Stimulated activated CD4-positive, alpha-beta T cell treated with anti-CD3 and anti-CD28 coated beads, Interleukin-1b, Interleukin-23, amount 100 ng/mL, for 4 hours (primary cell): ENCODE measurements around the gene CSH1.
"Not testable (repeated sequence)": the region's sequence is repeated elsewhere in the genome, so short reads cannot be mapped to it uniquely, and the experiment has no call there.

Experiments used
- DNase-seq, 2 donors: peaks; one replicate each; pipeline ENCODE4 v3.0.0-alpha.2; 2020; ENCODE audit warnings: low read depth in 2 of 2

Gene CSH1

GRCh38 chr17:63904796-63905195, 8.4 kb upstream of the CSH1 start:
- not testable (repeated sequence) for DNase-seq

- peak in 1 of 2 donors; percentile 25 for DNase-seq
These were observed 7.4 kb upstream of the CSH1 start for GRCh38 chr17:63903787-63904201.

- not testable (repeated sequence) for DNase-seq
These were observed 5.6 kb upstream of the CSH1 start for GRCh38 chr17:63901971-63902370.

- DNase-seq: peak in 1 of 2 donors; percentile 24
These were observed 2.8 kb upstream of the CSH1 start for GRCh38 chr17:63898899-63899798.

- not testable (repeated sequence) for DNase-seq
These were observed 1.6 kb downstream of the CSH1 start for GRCh38 chr17:63894821-63895220.

GRCh38 chr17:63894021-63894420, 2.4 kb downstream of the CSH1 start:
- DNase-seq: not testable (repeated sequence)

- DNase-seq: not testable (repeated sequence)
These were observed 3.9 kb downstream of the CSH1 start for GRCh38 chr17:63892316-63893037.

GRCh38 chr17:63889026-63889848, 7.1 kb downstream of the CSH1 start:
- peak in 1 of 2 donors; percentile 10 for DNase-seq

GRCh38 chr17:63885119-63885518, 11.3 kb downstream of the CSH1 start:
- DNase-seq: not testable (repeated sequence)

GRCh38 chr17:63882626-63883126, 13.7 kb downstream of the CSH1 start:
- DNase-seq: not testable (repeated sequence)

- DNase-seq: peak; percentile 37 to 56
These were observed 14.3 kb downstream of the CSH1 start, which contains the start of gene GH2 for GRCh38 chr17:63881935-63882601. GH2 (minus strand) TSS chr17:63881944; CDS start chr17:63881801, 143 bp downstream.

GRCh38 chr17:63881337-63881736, 15.0 kb downstream of the CSH1 start:
- DNase-seq: not testable (repeated sequence)

- DNase-seq: no peak
These were observed 15.7 kb downstream of the CSH1 start for GRCh38 chr17:63880706-63881105.

- not testable (repeated sequence) for DNase-seq
These were observed 18.0 kb downstream of the CSH1 start for GRCh38 chr17:63878413-63878812.

GRCh38 chr17:63874693-63875092, 21.7 kb downstream of the CSH1 start:
- not testable (repeated sequence) for DNase-seq

- not testable (repeated sequence) for DNase-seq
These were observed 22.2 kb downstream of the CSH1 start for GRCh38 chr17:63874061-63874626.

GRCh38 chr17:63873577-63873976, 22.8 kb downstream of the CSH1 start, which contains the start of gene CSH2:
CSH2 (minus strand) TSS chr17:63873677; CDS start chr17:63873614, 63 bp downstream.
- not testable (repeated sequence) for DNase-seq

GRCh38 chr17:63871646-63872365, 24.6 kb downstream of the CSH1 start:
- not testable (repeated sequence) for DNase-seq

GRCh38 chr17:63870292-63870665, 26.1 kb downstream of the CSH1 start:
- DNase-seq: not testable (repeated sequence)
